H9 (cell line): ENCODE results near the gene RNF214. TPM values are rescaled to one million over a fixed set of nuclear protein-coding genes. Genes with fewer than 3 reads are reported as not detected.
"Not testable (repeated sequence)": the region's sequence is repeated elsewhere in the genome, so short reads cannot be mapped to it uniquely, and the experiment has no call there.

Experiments
- DNase-seq: peaks from one replicate; pipeline ENCODE4 v3.0.0-alpha.2; 2017
- H2AFZ ChIP-seq: one replicate; pipeline ENCODE4 v1.6.1; 2013; ENCODE audit warnings: mild to moderate bottlenecking, low read length, control low read depth, moderate library complexity
- H2AK5ac ChIP-seq: 2 replicates; pipeline ENCODE4 v1.6.1; 2013; ENCODE audit warnings: low read length, control low read depth, mixed read lengths; ENCODE audit not compliant: insufficient read length
- H2BK120ac ChIP-seq: one replicate; pipeline ENCODE4 v1.6.1; 2013; ENCODE audit warnings: low read depth, mild to moderate bottlenecking, low read length, control low read depth, inconsistent platforms; ENCODE audit not compliant: poor library complexity, severe bottlenecking
- H2BK12ac ChIP-seq: 2 replicates; pipeline ENCODE4 v1.6.1; 2013; ENCODE audit warnings: low read length, control low read depth, mixed read lengths, low read depth; ENCODE audit not compliant: insufficient read length
- H2BK15ac ChIP-seq: 2 replicates; pipeline ENCODE4 v1.6.1; 2013; ENCODE audit warnings: low read depth, low read length, control low read depth
- H2BK20ac ChIP-seq: one replicate; pipeline ENCODE4 v1.6.1; 2013; ENCODE audit warnings: low read depth, mild to moderate bottlenecking, low read length, control low read depth, inconsistent platforms; ENCODE audit not compliant: poor library complexity, severe bottlenecking
- H2BK5ac ChIP-seq: 2 replicates; pipeline ENCODE4 v1.6.1; 2013; ENCODE audit warnings: low read length, control low read depth, mixed read lengths; ENCODE audit not compliant: insufficient read length
- H3K14ac ChIP-seq: 2 replicates; pipeline ENCODE4 v1.6.1; 2013; ENCODE audit warnings: low read length, control low read depth; ENCODE audit not compliant: insufficient read depth
- H3K18ac ChIP-seq: 2 replicates; pipeline ENCODE4 v1.6.1; 2013; ENCODE audit warnings: low read depth, mild to moderate bottlenecking, mixed read lengths, low read length, control low read depth; ENCODE audit not compliant: insufficient read length
- H3K23ac ChIP-seq: 2 replicates; pipeline ENCODE4 v1.6.1; 2013; ENCODE audit warnings: low read length, control low read depth, mixed read lengths, low read depth; ENCODE audit not compliant: insufficient read length
- H3K23me2 ChIP-seq: 2 replicates; pipeline ENCODE4 v1.6.1; 2013; ENCODE audit warnings: low read depth, mild to moderate bottlenecking, mixed read lengths, low read length, control low read depth; ENCODE audit not compliant: insufficient read length, poor library complexity, severe bottlenecking
- H3K27ac ChIP-seq: 2 replicates; pipeline ENCODE4 v1.5.1; 2013; ENCODE audit warnings: low read length, control low read depth, mixed read lengths, low read depth; ENCODE audit not compliant: insufficient read length
- H3K27me3 ChIP-seq: 2 replicates; pipeline ENCODE4 v1.6.1; 2013; ENCODE audit warnings: low read length, control low read depth, inconsistent platforms; ENCODE audit not compliant: insufficient read depth
- H3K4ac ChIP-seq: 2 replicates; pipeline ENCODE4 v1.6.1; 2013; ENCODE audit warnings: low read depth, mild to moderate bottlenecking, control low read depth, inconsistent platforms, low read length, moderate library complexity
- H3K4me1 ChIP-seq: 2 replicates; pipeline ENCODE4 v1.6.1; 2013; ENCODE audit warnings: low read length, control low read depth, inconsistent platforms; ENCODE audit not compliant: insufficient read depth
- H3K4me2 ChIP-seq: 2 replicates; pipeline ENCODE4 v1.6.1; 2013; ENCODE audit warnings: low read length, control low read depth, mixed read lengths; ENCODE audit not compliant: insufficient read length, insufficient read depth
- H3K56ac ChIP-seq: 2 replicates; pipeline ENCODE4 v1.6.1; 2013; ENCODE audit warnings: low read depth, mild to moderate bottlenecking, mixed read lengths, low read length, control low read depth; ENCODE audit not compliant: insufficient read length
- H3K79me1 ChIP-seq: 2 replicates; pipeline ENCODE4 v1.6.1; 2013; ENCODE audit warnings: low read depth, mild to moderate bottlenecking, moderate library complexity, low read length, control low read depth, inconsistent platforms; ENCODE audit not compliant: insufficient read depth, poor library complexity, severe bottlenecking
- H3K79me2 ChIP-seq: 2 replicates; pipeline ENCODE4 v1.6.1; 2013; ENCODE audit warnings: low read length, control low read depth, inconsistent platforms; ENCODE audit not compliant: insufficient read depth
- H3K9ac ChIP-seq: 2 replicates; pipeline ENCODE4 v1.6.1; 2013; ENCODE audit warnings: low read length, control low read depth, mixed read lengths; ENCODE audit not compliant: insufficient read length; ENCODE audit errors: extremely low read depth
- H3K9me3 ChIP-seq: one replicate; pipeline ENCODE4 v1.6.1; 2013; ENCODE audit warnings: low read depth, low read length, inconsistent platforms; ENCODE audit not compliant: control insufficient read depth
- H3T11ph ChIP-seq: one replicate; pipeline ENCODE4 v1.6.1; 2013; ENCODE audit warnings: mild to moderate bottlenecking, low read length, control low read depth, inconsistent platforms
- H4K20me1 ChIP-seq: one replicate; pipeline ENCODE4 v1.6.1; 2013; ENCODE audit not compliant: control insufficient read depth, insufficient read length, insufficient read depth
- H4K5ac ChIP-seq: 2 replicates; pipeline ENCODE4 v1.6.1; 2013; ENCODE audit warnings: low read depth, mild to moderate bottlenecking, mixed read lengths, low read length, control low read depth; ENCODE audit not compliant: insufficient read length
- H4K8ac ChIP-seq: replicated peaks from 2 replicates; pipeline ENCODE4 v1.6.1; 2013; ENCODE audit warnings: low read length, control low read depth, mixed read lengths, low read depth; ENCODE audit not compliant: insufficient read length
- H4K91ac ChIP-seq: 2 replicates; pipeline ENCODE4 v1.6.1; 2013; ENCODE audit warnings: low read depth, mild to moderate bottlenecking, moderate library complexity, mixed read lengths, low read length, control low read depth; ENCODE audit not compliant: insufficient read length
- H3K27ac Mint-ChIP-seq, 3 experiments: 2 replicates in 2 of 3; 3 replicates in 1 of 3; pipeline ENCODE4 v1.8.0; 2020 to 2021; ENCODE audit warnings: mixed read lengths in 3 of 3, mild to moderate bottlenecking in 1 of 3, moderate library complexity in 1 of 3
- H3K27me3 Mint-ChIP-seq: 2 replicates; pipeline ENCODE4 v1.8.0; 2021; ENCODE audit warnings: low read depth, mild to moderate bottlenecking, moderate library complexity, mixed read lengths
- H3K36me3 Mint-ChIP-seq, 3 experiments: 2 replicates in 2 of 3; 3 replicates in 1 of 3; pipeline ENCODE4 v1.8.0; 2020 to 2021; ENCODE audit warnings: low read depth in 3 of 3, mixed read lengths in 3 of 3; ENCODE audit not compliant: insufficient read depth in 1 of 3
- H3K4me1 Mint-ChIP-seq, 2 experiments: 2 replicates each; pipeline ENCODE4 v1.8.0; 2020; ENCODE audit warnings: mixed read lengths in 2 of 2
- H3K4me3 Mint-ChIP-seq, 2 experiments: 2 replicates in 1 of 2; 3 replicates in 1 of 2; pipeline ENCODE4 v1.8.0; 2020 to 2021; ENCODE audit warnings: mild to moderate bottlenecking in 2 of 2, mixed read lengths in 2 of 2, moderate library complexity in 1 of 2
- H3K9me3 Mint-ChIP-seq, 2 experiments: 2 replicates in 1 of 2; 3 replicates in 1 of 2; pipeline ENCODE4 v1.8.0; 2020; ENCODE audit warnings: mild to moderate bottlenecking in 2 of 2, mixed read lengths in 2 of 2, moderate library complexity in 1 of 2
- WGBS: extraction: QIAGEN DNeasy Blood & Tissue Kit; methylation state at CpG from one replicate; pipeline ENCODE4 v1.1.7; 2013; ENCODE audit warnings: missing lambda C conversion rate, low lambda C conversion rate, mixed read lengths; ENCODE audit not compliant: insufficient read length; ENCODE audit errors: extremely low coverage; 5-methylcytosine and 5-hydroxymethylcytosine counted together
- total RNA-seq: library from RNA; stranded (reverse); gene quantifications from 2 replicates; pipeline ENCODE4 v1.2.1, GENCODE V29; 2021
- TF ChIP-seq, protein P1 (sequence below): fragments of 200-600 bp; sonication (generic); conservative IDR thresholded peaks from 3 replicates; pipeline ENCODE4 v1.8.0; 2021; ENCODE audit warnings: antibody characterized with exemption, mild to moderate bottlenecking

Gene RNF214
- total RNA-seq, 1 experiment from 2014 or later, result 26.0 TPM

DNA sequence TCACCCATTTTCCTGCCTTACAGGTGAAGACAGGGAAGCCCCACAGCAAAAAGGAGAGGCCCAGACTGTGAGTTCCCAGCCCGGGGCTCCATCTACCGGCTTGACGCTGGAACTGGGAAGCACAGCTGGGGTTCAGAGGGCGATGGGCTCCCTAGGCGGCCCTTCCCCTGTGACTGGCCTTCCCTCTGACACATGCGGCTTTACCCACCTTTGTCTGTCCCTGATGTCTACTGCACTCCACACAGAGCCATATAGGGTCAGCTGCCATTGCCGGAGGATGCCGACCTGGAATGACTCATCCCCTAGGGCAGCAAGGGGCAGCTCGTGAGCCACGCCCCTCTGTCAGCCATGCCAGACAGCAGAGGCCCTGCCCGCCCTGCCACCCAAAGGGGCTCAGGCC is 25.6 kb upstream of the RNF214 start:
- not testable (repeated sequence) for H3K4me2 ChIP-seq, H3K9me3 ChIP-seq, H3K79me2 ChIP-seq, H3K27me3 Mint-ChIP-seq, H2BK5ac ChIP-seq, H3K14ac ChIP-seq, H2BK120ac ChIP-seq, H3K56ac ChIP-seq, H3K4me1 ChIP-seq, H3K23me2 ChIP-seq, H3K9me3 Mint-ChIP-seq, H3K4me3 Mint-ChIP-seq, H3K4ac ChIP-seq, H3K23ac ChIP-seq, H3K27ac ChIP-seq, H3K18ac ChIP-seq, H2AFZ ChIP-seq, H4K5ac ChIP-seq, H2BK20ac ChIP-seq, H4K91ac ChIP-seq, H2BK12ac ChIP-seq, H3K9ac ChIP-seq, H3K4me1 Mint-ChIP-seq, H3K79me1 ChIP-seq, H2BK15ac ChIP-seq, H3K27me3 ChIP-seq, H2AK5ac ChIP-seq, H4K20me1 ChIP-seq, H3T11ph ChIP-seq, H3K27ac Mint-ChIP-seq, H4K8ac ChIP-seq
- WGBS, result no CpG with 5 or more reads among the region's 11 CpGs
- H3K36me3 Mint-ChIP-seq, result peaks cover 10 to 32% (median 29%) of the 10 kb centered on the region in 3 experiments; a peak in 6 of 7 replicates
- peak; percentile 62 for DNase-seq
- TF ChIP-seq, protein P1, sequence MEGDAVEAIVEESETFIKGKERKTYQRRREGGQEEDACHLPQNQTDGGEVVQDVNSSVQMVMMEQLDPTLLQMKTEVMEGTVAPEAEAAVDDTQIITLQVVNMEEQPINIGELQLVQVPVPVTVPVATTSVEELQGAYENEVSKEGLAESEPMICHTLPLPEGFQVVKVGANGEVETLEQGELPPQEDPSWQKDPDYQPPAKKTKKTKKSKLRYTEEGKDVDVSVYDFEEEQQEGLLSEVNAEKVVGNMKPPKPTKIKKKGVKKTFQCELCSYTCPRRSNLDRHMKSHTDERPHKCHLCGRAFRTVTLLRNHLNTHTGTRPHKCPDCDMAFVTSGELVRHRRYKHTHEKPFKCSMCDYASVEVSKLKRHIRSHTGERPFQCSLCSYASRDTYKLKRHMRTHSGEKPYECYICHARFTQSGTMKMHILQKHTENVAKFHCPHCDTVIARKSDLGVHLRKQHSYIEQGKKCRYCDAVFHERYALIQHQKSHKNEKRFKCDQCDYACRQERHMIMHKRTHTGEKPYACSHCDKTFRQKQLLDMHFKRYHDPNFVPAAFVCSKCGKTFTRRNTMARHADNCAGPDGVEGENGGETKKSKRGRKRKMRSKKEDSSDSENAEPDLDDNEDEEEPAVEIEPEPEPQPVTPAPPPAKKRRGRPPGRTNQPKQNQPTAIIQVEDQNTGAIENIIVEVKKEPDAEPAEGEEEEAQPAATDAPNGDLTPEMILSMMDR, result peak; percentile 22; the same call in 2 of the 3 replicates

DNA sequence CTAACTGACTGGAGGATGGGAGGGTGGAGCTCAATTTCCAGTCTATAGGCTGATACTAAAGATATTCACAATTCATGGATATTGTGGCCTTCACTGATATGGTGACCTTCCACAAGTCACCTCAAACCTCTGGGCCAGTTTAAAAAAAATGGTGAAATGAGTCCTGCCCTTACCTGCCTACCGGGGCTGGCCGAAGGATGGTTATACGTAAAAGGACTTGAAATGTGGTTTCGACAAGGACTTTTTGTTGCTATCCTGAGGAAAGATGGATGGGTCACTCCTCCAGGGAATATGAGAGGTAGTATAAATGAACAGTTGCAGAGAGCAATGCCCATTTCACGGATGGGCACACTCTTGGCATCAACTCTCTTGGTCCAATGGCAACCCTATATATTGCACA is 25.0 kb upstream of the RNF214 start:
- H3K27ac ChIP-seq, H3K56ac ChIP-seq, H2BK12ac ChIP-seq, H2BK5ac ChIP-seq, H3T11ph ChIP-seq, H3K4me2 ChIP-seq, H3K9me3 Mint-ChIP-seq, H3K27me3 ChIP-seq, H3K9me3 ChIP-seq, H4K20me1 ChIP-seq, H4K8ac ChIP-seq, H3K4me1 ChIP-seq, H3K79me1 ChIP-seq, H3K4ac ChIP-seq, H3K27me3 Mint-ChIP-seq, H4K5ac ChIP-seq, H2BK20ac ChIP-seq, H3K4me3 Mint-ChIP-seq, H3K23me2 ChIP-seq, H2AFZ ChIP-seq, H3K4me1 Mint-ChIP-seq, DNase-seq, H3K18ac ChIP-seq, H4K91ac ChIP-seq, H3K14ac ChIP-seq, H3K23ac ChIP-seq, H2BK15ac ChIP-seq, H2BK120ac ChIP-seq, H3K79me2 ChIP-seq, H3K27ac Mint-ChIP-seq, H2AK5ac ChIP-seq, H3K9ac ChIP-seq: not testable (repeated sequence)
- no CpG with 5 or more reads among the region's 5 CpGs for WGBS
- H3K36me3 Mint-ChIP-seq, result peaks cover 10 to 32% (median 29%) of the 10 kb centered on the region in 3 experiments; a peak in 6 of 7 replicates
